ENCODE results near the gene RELCH. TPM values are rescaled to one million over a fixed set of nuclear protein-coding genes. Genes with fewer than 3 reads are reported as not detected.

The RELCH gene
- total RNA-seq, 1 experiment from 2014 or later, result 21.6 TPM

DNA sequence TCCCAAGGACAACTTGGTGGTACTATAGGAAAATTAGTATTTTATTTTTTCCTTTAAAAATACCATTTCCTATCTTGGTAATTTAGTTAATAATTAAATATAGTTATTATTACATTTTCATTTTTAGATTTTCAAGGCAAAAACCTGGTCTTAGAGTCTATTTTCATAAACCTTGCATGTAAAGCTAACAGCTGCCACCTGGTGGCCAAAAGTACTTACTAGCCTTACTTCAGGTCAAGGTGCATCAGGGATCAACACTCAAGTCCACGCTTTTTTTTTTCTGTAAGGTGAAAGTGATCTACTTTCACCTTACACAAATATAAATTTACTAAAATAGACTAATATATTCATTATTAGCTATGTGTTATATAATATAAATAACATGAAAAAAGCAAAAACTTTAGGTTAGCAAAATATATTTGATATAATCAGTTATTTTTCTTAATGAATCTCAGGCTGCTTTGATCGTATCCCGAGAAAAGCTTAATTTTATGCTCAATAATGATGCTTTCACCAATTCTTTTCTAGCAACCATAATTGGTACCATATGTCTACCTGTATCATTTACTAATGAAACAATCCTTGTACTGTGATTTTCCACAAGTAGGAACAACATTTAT lies 62.5 kb downstream of the RELCH start:
- TF ChIP-seq EZH2 (IDR thresholded peaks at IDR 0.05; ENCODE audit: low read length, unreplicated experiment), result no peak
- TF ChIP-seq, protein P1, sequence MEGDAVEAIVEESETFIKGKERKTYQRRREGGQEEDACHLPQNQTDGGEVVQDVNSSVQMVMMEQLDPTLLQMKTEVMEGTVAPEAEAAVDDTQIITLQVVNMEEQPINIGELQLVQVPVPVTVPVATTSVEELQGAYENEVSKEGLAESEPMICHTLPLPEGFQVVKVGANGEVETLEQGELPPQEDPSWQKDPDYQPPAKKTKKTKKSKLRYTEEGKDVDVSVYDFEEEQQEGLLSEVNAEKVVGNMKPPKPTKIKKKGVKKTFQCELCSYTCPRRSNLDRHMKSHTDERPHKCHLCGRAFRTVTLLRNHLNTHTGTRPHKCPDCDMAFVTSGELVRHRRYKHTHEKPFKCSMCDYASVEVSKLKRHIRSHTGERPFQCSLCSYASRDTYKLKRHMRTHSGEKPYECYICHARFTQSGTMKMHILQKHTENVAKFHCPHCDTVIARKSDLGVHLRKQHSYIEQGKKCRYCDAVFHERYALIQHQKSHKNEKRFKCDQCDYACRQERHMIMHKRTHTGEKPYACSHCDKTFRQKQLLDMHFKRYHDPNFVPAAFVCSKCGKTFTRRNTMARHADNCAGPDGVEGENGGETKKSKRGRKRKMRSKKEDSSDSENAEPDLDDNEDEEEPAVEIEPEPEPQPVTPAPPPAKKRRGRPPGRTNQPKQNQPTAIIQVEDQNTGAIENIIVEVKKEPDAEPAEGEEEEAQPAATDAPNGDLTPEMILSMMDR (conservative IDR thresholded peaks at IDR 0.05; ENCODE audit: low read depth, low read length), result peak; percentile 60
- no peak overlapping the region for H3K4me3 ChIP-seq (ENCODE audit: low read length)
- ChIA-PET CTCF (no interaction called here), POLR2A (ENCODE audit: unreplicated experiment) (no interaction called here)
- intact Hi-C loops (cut with micrococcal nuclease), result loop anchor here (1.0 to 2.0 kb wide), 2 partner anchors 39 to 66 kb away; no protein-coding TSS in a partner anchor
- H3K9ac ChIP-seq (ENCODE audit: low read length), result no peak overlapping the region
- H3K4me2 ChIP-seq (ENCODE audit: low read length), result no peak overlapping the region
- no peak overlapping the region for H3K27ac ChIP-seq (ENCODE audit: low read length)
- H3K36me3 ChIP-seq (ENCODE audit: low read depth, low read length), result no peaks in the 10 kb centered on the region
- H3K4me1 ChIP-seq (ENCODE audit: insufficient read depth, low read length), result no peaks in the 10 kb centered on the region
- H2AFZ ChIP-seq (ENCODE audit: low read length), result no peak overlapping the region
- H3K27me3 ChIP-seq (ENCODE audit: low read length), result no peaks in the 10 kb centered on the region
- H3F3A ChIP-seq (ENCODE audit: low read length, unreplicated experiment), result no peaks in the 10 kb centered on the region
- no peaks in the 10 kb centered on the region for H4K20me1 ChIP-seq (ENCODE audit: low read length)
- H3K9me3 ChIP-seq (ENCODE audit: low read length), result no peaks in the 10 kb centered on the region
- peak; percentile 84 for DNase-seq
- no peaks in the 10 kb centered on the region for H3K79me2 ChIP-seq (ENCODE audit: low read length)
- no peaks in the 10 kb centered on the region for H3K9me2 ChIP-seq (replicated peaks; ENCODE audit: low read length)
- no TSS peak for BruUV-seq (replicated peaks)
- ATAC-seq, result peak; percentile 70

DNA sequence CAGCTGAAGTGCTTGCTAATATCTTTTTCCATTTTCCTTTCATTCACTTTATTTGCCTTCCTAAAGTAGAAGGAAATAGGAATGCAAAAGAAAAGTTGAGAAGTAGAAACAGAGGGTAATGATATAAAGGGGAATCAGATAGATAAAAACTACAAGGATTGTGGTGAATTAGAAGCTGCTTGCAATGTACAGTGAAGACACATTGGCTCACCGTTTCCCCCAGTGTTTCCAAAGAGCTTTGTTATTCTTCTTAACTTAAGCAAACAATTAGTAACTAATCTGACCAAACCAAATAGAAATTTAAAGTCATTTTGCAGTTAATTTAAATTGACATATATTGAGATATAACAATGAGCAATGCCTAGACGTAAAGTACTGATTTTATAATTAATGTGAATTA lies 63.4 kb downstream of the RELCH start:
- CTCF ChIA-PET, result interaction anchor here (0.7 kb wide), 2 partner anchors 63 to 72 kb away, joined by 3 read pairs; partner anchors contain the start of genes PIGN and RELCH
- Histone ChIP-seq H3K4me2 (ENCODE audit: low read length) (no peak overlapping the region), H3K4me1 (ENCODE audit: insufficient read depth, low read length) (no peaks in the 10 kb centered on the region), H3K9me3 (ENCODE audit: low read length) (no peaks in the 10 kb centered on the region), H3K79me2 (ENCODE audit: low read length) (no peaks in the 10 kb centered on the region), H3K36me3 (ENCODE audit: low read depth, low read length) (no peaks in the 10 kb centered on the region; the same call in 1 of the 2 replicates), H3K9ac (ENCODE audit: low read length) (no peak overlapping the region), H3F3A (ENCODE audit: low read length, unreplicated experiment) (no peaks in the 10 kb centered on the region), H3K9me2 (replicated peaks; ENCODE audit: low read length) (no peaks in the 10 kb centered on the region), H4K20me1 (ENCODE audit: low read length) (no peaks in the 10 kb centered on the region), H2AFZ (ENCODE audit: low read length) (no peak overlapping the region), H3K4me3 (ENCODE audit: low read length) (no peak overlapping the region), H3K27me3 (ENCODE audit: low read length) (no peaks in the 10 kb centered on the region), H3K27ac (ENCODE audit: low read length) (no peak overlapping the region)
- BruUV-seq (replicated peaks), result no TSS peak
- TF ChIP-seq, protein P1 (conservative IDR thresholded peaks at IDR 0.05; ENCODE audit: low read depth, low read length), result no peak
- TF ChIP-seq EZH2phosphoT487 (IDR thresholded peaks at IDR 0.05; ENCODE audit: borderline replicate concordance, low read length), result no peak
- no peak for TF ChIP-seq EZH2 (IDR thresholded peaks at IDR 0.05; ENCODE audit: low read length, unreplicated experiment)
- intact Hi-C loops (cut with micrococcal nuclease), result no loop called here
- POLR2A ChIA-PET (ENCODE audit: unreplicated experiment), result no interaction called here
- no peak for ATAC-seq
- DNase-seq, result no peak

DNA sequence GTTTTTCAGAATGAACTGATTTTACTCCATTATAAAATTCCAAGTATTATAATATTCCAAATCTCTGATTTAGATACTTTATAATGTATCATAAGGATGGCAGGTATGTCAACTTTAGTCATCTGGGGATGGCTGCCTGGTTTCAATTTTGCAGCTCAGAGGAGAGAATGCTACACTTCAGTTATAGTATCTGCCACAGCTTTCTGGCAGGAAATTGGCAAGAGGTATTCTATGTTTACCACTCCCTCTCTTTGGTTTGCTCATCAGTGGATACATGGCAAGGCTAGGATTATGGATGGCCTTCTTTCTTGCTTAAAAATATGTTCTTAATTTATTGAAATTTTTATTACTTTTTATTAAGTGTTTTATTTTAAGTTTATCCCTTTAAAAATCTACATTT lies 71.0 kb downstream of the RELCH start:
- Histone ChIP-seq H4K20me1 (ENCODE audit: low read length) (no peaks in the 10 kb centered on the region), H3K36me3 (ENCODE audit: low read depth, low read length) (peaks cover 33% of the 10 kb centered on the region), H3K9me2 (replicated peaks; ENCODE audit: low read length) (no peaks in the 10 kb centered on the region), H3K9ac (ENCODE audit: low read length) (no peak overlapping the region), H3K9me3 (ENCODE audit: low read length) (no peaks in the 10 kb centered on the region), H3K4me3 (ENCODE audit: low read length) (no peak overlapping the region), H3K79me2 (ENCODE audit: low read length) (no peaks in the 10 kb centered on the region), H3K27me3 (ENCODE audit: low read length) (no peaks in the 10 kb centered on the region), H3F3A (ENCODE audit: low read length, unreplicated experiment) (no peaks in the 10 kb centered on the region), H3K4me2 (ENCODE audit: low read length) (no peak overlapping the region), H3K27ac (ENCODE audit: low read length) (no peak overlapping the region), H2AFZ (ENCODE audit: low read length) (no peak overlapping the region), H3K4me1 (ENCODE audit: insufficient read depth, low read length) (no peaks in the 10 kb centered on the region)
- ATAC-seq (no peak), DNase-seq (no peak)
- no peak for TF ChIP-seq EZH2phosphoT487 (IDR thresholded peaks at IDR 0.05; ENCODE audit: borderline replicate concordance, low read length)
- TF ChIP-seq, protein P1 (conservative IDR thresholded peaks at IDR 0.05; ENCODE audit: low read depth, low read length), result no peak
- TF ChIP-seq EZH2 (IDR thresholded peaks at IDR 0.05; ENCODE audit: low read length, unreplicated experiment), result no peak
- no TSS peak for BruUV-seq (replicated peaks)
- ChIA-PET POLR2A (ENCODE audit: unreplicated experiment) (interaction anchor here (0.9 kb wide), 1 partner anchor 11 kb away, joined by 3 read pairs; no protein-coding TSS in a partner anchor), CTCF (no interaction called here)
- intact Hi-C loops (cut with micrococcal nuclease), result no loop called here

Data from PC-3 (cell line).